Caki2 (cell line): Measurements from ENCODE around the gene HHIP. TPM values are rescaled to one million over a fixed set of nuclear protein-coding genes. Genes with fewer than 3 reads are reported as not detected.
"Not testable (repeated sequence)": the region's sequence is repeated elsewhere in the genome, so short reads cannot be mapped to it uniquely, and the experiment has no call there.

Experiments
- DNase-seq: peaks from one replicate; pipeline ENCODE4 v3.0.0-alpha.2; 2015; ENCODE audit warnings: low read depth
- in situ Hi-C: cut with HindIII; loops from 2 replicates; pipeline ENCODE4 v1.10.0; 2016; ENCODE audit warnings: low sequenced_read_pairs, low pct_unique_long_range_greater_than_20kb, mixed read lengths
- total RNA-seq: library from RNA; depleted of rRNA; stranded (reverse); fragments of >200 nt; shearing (Covaris generic); gene quantifications from 2 replicates; pipeline ENCODE4 v1.2.3, GENCODE V29; 2014; ENCODE audit warnings: low replicate concordance

HHIP gene
- total RNA-seq, 1 experiment from 2014 or later, result 17.2 TPM

GRCh38 chr4:144732584-144733428 is 86.8 kb downstream of the HHIP start:
- in situ Hi-C loops, result no loop called here
- no peak for DNase-seq

- in situ Hi-C loops, result no loop called here
Observed at GRCh38 chr4:144733566-144733965, 87.6 kb downstream of the HHIP start.

GRCh38 chr4:144734522-144734921 is 88.6 kb downstream of the HHIP start:
- in situ Hi-C loops, result no loop called here
- peak; percentile 37 for DNase-seq

More at GRCh38 chr4:144733566-144733965, 87.6 kb downstream of the HHIP start:
- no peak for DNase-seq

- DNase-seq, result no peak
- in situ Hi-C loops, result no loop called here
Observed at GRCh38 chr4:144738649-144739048, 92.7 kb downstream of the HHIP start.

- no peak for DNase-seq
Observed at GRCh38 chr4:144739511-144740033, 93.6 kb downstream of the HHIP start.

GRCh38 chr4:144740316-144740715 is 94.4 kb downstream of the HHIP start:
- no peak for DNase-seq
- in situ Hi-C loops, result no loop called here

More at GRCh38 chr4:144739511-144740033, 93.6 kb downstream of the HHIP start:
- in situ Hi-C loops, result no loop called here

GRCh38 chr4:144748814-144749555 is 103.0 kb downstream of the HHIP start:
- DNase-seq, result no peak
- in situ Hi-C loops, result no loop called here

GRCh38 chr4:144750348-144750747 is 104.4 kb downstream of the HHIP start:
- in situ Hi-C loops, result no loop called here
- no peak for DNase-seq

- in situ Hi-C loops, result no loop called here
- DNase-seq, result peak; percentile 17
Observed at GRCh38 chr4:144754562-144755410, 108.8 kb downstream of the HHIP start.

GRCh38 chr4:144757969-144758368 is 112.0 kb downstream of the HHIP start:
- no peak for DNase-seq
- in situ Hi-C loops, result no loop called here

- in situ Hi-C loops, DNase-seq: not testable (repeated sequence)
Observed at GRCh38 chr4:144768809-144769208, 122.9 kb downstream of the HHIP start.

GRCh38 chr4:144778364-144778763 is 132.4 kb downstream of the HHIP start:
- in situ Hi-C loops, result no loop called here
- no peak for DNase-seq

- DNase-seq, result no peak
- in situ Hi-C loops, result no loop called here
Observed at GRCh38 chr4:144782345-144782744, 136.4 kb downstream of the HHIP start.

GRCh38 chr4:144785961-144786360 is 140.0 kb downstream of the HHIP start:
- DNase-seq, result no peak
- in situ Hi-C loops, result no loop called here

- DNase-seq, result peak; percentile 22
- in situ Hi-C loops, result no loop called here
Observed at GRCh38 chr4:144787365-144788258, 141.7 kb downstream of the HHIP start.

- in situ Hi-C loops, result no loop called here
- no peak for DNase-seq
Observed at GRCh38 chr4:144788469-144788868, 142.5 kb downstream of the HHIP start.

- in situ Hi-C loops, result not testable (repeated sequence)
Observed at GRCh38 chr4:144791933-144792332, 146.0 kb downstream of the HHIP start.

More at GRCh38 chr4:144791933-144792332, 146.0 kb downstream of the HHIP start:
- not testable (repeated sequence) for DNase-seq
